ENCODE data around the gene CITED4. TPM values are rescaled to one million over a fixed set of nuclear protein-coding genes. Genes with fewer than 3 reads are reported as not detected.

CITED4 gene
- total RNA-seq, 1 donor from 2014 or later: 11.3 TPM

- H3K27ac Mint-ChIP-seq (ENCODE audit: unreplicated experiment): no peak overlapping the region
- TF ChIP-seq CTCF (conservative IDR thresholded peaks at IDR 0.05): no peak
- no peaks in the 10 kb centered on the region for H3K36me3 Mint-ChIP-seq (ENCODE audit: low read depth)
- no peak overlapping the region for H3K4me3 Mint-ChIP-seq
- H3K27me3 Mint-ChIP-seq (ENCODE audit: low read depth): peaks cover 2% of the 10 kb centered on the region
- H3K9me3 Mint-ChIP-seq: no peaks in the 10 kb centered on the region
- H3K4me1 Mint-ChIP-seq: no peaks in the 10 kb centered on the region
- no peak for DNase-seq (ENCODE audit: low read depth, low spot score)
These were observed 8.1 kb upstream of the CITED4 start for GRCh38 chr1:40870135-40870728.

- TF ChIP-seq CTCF (conservative IDR thresholded peaks at IDR 0.05): no peak
- Mint-ChIP-seq H3K4me1 (no peaks in the 10 kb centered on the region), H3K36me3 (ENCODE audit: low read depth) (no peaks in the 10 kb centered on the region), H3K27me3 (ENCODE audit: low read depth) (no peaks in the 10 kb centered on the region), H3K27ac (ENCODE audit: unreplicated experiment) (no peak overlapping the region), H3K4me3 (no peak overlapping the region), H3K9me3 (no peaks in the 10 kb centered on the region)
- no peak for DNase-seq (ENCODE audit: low read depth, low spot score)
These were observed 6.0 kb upstream of the CITED4 start for GRCh38 chr1:40868051-40868723.

- no peak for TF ChIP-seq CTCF (conservative IDR thresholded peaks at IDR 0.05)
- Mint-ChIP-seq H3K4me1 (peaks cover 11% of the 10 kb centered on the region), H3K36me3 (ENCODE audit: low read depth) (no peaks in the 10 kb centered on the region), H3K4me3 (peak overlapping the region; percentile 88), H3K27me3 (ENCODE audit: low read depth) (peaks cover 39% of the 10 kb centered on the region), H3K9me3 (no peaks in the 10 kb centered on the region), H3K27ac (ENCODE audit: unreplicated experiment) (no peak overlapping the region)
- no peak for DNase-seq (ENCODE audit: low read depth, low spot score)
These were observed 749 bp downstream of the CITED4 start for GRCh38 chr1:40861224-40862003.

GRCh38 chr1:40860706-40861223 lies 1.4 kb downstream of the CITED4 start:
- peaks cover 39% of the 10 kb centered on the region for H3K27me3 Mint-ChIP-seq (ENCODE audit: low read depth)
- H3K4me3 Mint-ChIP-seq: peak overlapping the region; percentile 88
- peaks cover 11% of the 10 kb centered on the region for H3K4me1 Mint-ChIP-seq
- DNase-seq (ENCODE audit: low read depth, low spot score): no peak
- no peak overlapping the region for H3K27ac Mint-ChIP-seq (ENCODE audit: unreplicated experiment)
- H3K9me3 Mint-ChIP-seq: no peaks in the 10 kb centered on the region
- H3K36me3 Mint-ChIP-seq (ENCODE audit: low read depth): no peaks in the 10 kb centered on the region
- TF ChIP-seq CTCF (conservative IDR thresholded peaks at IDR 0.05): no peak

- DNase-seq (ENCODE audit: low read depth, low spot score): no peak
- H3K27me3 Mint-ChIP-seq (ENCODE audit: low read depth): peaks cover 39% of the 10 kb centered on the region
- no peaks in the 10 kb centered on the region for H3K36me3 Mint-ChIP-seq (ENCODE audit: low read depth)
- H3K27ac Mint-ChIP-seq (ENCODE audit: unreplicated experiment): no peak overlapping the region
- peaks cover 11% of the 10 kb centered on the region for H3K4me1 Mint-ChIP-seq
- TF ChIP-seq CTCF (conservative IDR thresholded peaks at IDR 0.05): no peak
- no peaks in the 10 kb centered on the region for H3K9me3 Mint-ChIP-seq
- peak overlapping the region; percentile 13 for H3K4me3 Mint-ChIP-seq
These were observed 3.2 kb downstream of the CITED4 start for GRCh38 chr1:40858856-40859416.

All from neural crest cell (in vitro differentiated cells).